OCI-LY3 (cell line): ENCODE data around the gene MAN2A1.

ENCODE experiments used
- H2AFZ ChIP-seq: fragments of 200-600, 300-600 bp; shearing (Covaris generic); 2 replicates; pipeline ENCODE4 v1.6.0; 2014; ENCODE audit warnings: antibody characterized with exemption, low read depth, low read length
- H3K27ac ChIP-seq: fragments of 200-600, 300-600 bp; sonication (generic); 2 replicates; pipeline ENCODE4 v1.5.1; 2014; ENCODE audit warnings: mild to moderate bottlenecking, low read length, moderate library complexity, mixed read lengths
- H3K27me3 ChIP-seq: fragments of 200-600, 300-600 bp; sonication (generic); 2 replicates; pipeline ENCODE4 v1.6.1; 2014; ENCODE audit warnings: low read depth, low read length, mixed read lengths
- H3K36me3 ChIP-seq: fragments of 200-600, 300-600 bp; sonication (generic); replicated peaks from 2 replicates; pipeline ENCODE3; 2014; ENCODE audit warnings: low read depth, low read length, mixed read lengths
- H3K4me1 ChIP-seq: fragments of 300-600, 200-600 bp; sonication (generic); 2 replicates; pipeline ENCODE4 v1.6.1; 2014; ENCODE audit warnings: low read length, mixed read lengths
- H3K4me2 ChIP-seq: fragments of 200-600, 300-600 bp; sonication (generic); 2 replicates; pipeline ENCODE4 v1.6.1; 2014; ENCODE audit warnings: low read length, mixed read lengths
- H3K4me3 ChIP-seq: fragments of 300-600, 200-600 bp; sonication (generic); 2 replicates; pipeline ENCODE4 v1.5.1; 2014; ENCODE audit warnings: antibody characterized with exemption, mild to moderate bottlenecking, low read length, moderate library complexity
- H3K79me2 ChIP-seq: fragments of 300-600, 200-600 bp; shearing (Covaris generic); 2 replicates; pipeline ENCODE4 v1.6.1; 2014; ENCODE audit warnings: mild to moderate bottlenecking, low read length, mixed read lengths
- H3K9ac ChIP-seq: fragments of 300-600, 200-600 bp; shearing (Covaris generic); 2 replicates; pipeline ENCODE4 v1.6.0; 2014; ENCODE audit warnings: mild to moderate bottlenecking, low read length, moderate library complexity
- H3K9me3 ChIP-seq: fragments of 200-600, 300-600 bp; shearing (Covaris generic); 2 replicates; pipeline ENCODE4 v1.6.1; 2014; ENCODE audit warnings: low read length, mixed read lengths; ENCODE audit not compliant: insufficient read depth
- H4K20me1 ChIP-seq: fragments of 200-600, 300-600 bp; sonication (generic); 2 replicates; pipeline ENCODE4 v1.6.1; 2016; ENCODE audit warnings: low read length, mixed read lengths; ENCODE audit not compliant: insufficient read depth
- CTCF ChIP-seq: fragments of 200-600, 300-600 bp; sonication (generic); IDR thresholded peaks from 2 replicates; pipeline ENCODE4 v1.5.1; 2014; ENCODE audit warnings: antibody characterized with exemption, low read length, low read depth
- EZH2phosphoT487 ChIP-seq: fragments of 200-600 bp; shearing (Covaris generic); IDR thresholded peaks from 2 replicates; pipeline ENCODE4 v1.6.1; 2018; ENCODE audit warnings: antibody characterized with exemption, mixed run types, low read depth

MAN2A1 gene

GRCh38 chr5:109714592-109714991, 24.9 kb downstream of the MAN2A1 start:
- Histone ChIP-seq H4K20me1 (peaks cover 20% of the 10 kb centered on the region), H3K4me3 (no peak overlapping the region)

GRCh38 chr5:109718216-109718615, 28.5 kb downstream of the MAN2A1 start:
- H3K4me2 ChIP-seq = no peak overlapping the region
- no peak overlapping the region for H3K4me3 ChIP-seq
- no peaks in the 10 kb centered on the region for H3K4me1 ChIP-seq
- no peak overlapping the region for H2AFZ ChIP-seq
- no peaks in the 10 kb centered on the region; the same call in 1 of the 2 replicates for H4K20me1 ChIP-seq
- H3K36me3 ChIP-seq = peaks cover 3% of the 10 kb centered on the region
- peaks cover 14% of the 10 kb centered on the region for H3K79me2 ChIP-seq
- H3K9me3 ChIP-seq = no peaks in the 10 kb centered on the region
- no peak overlapping the region for H3K27ac ChIP-seq
- no peak overlapping the region for H3K9ac ChIP-seq
- H3K27me3 ChIP-seq = no peaks in the 10 kb centered on the region
- no peak for TF ChIP-seq EZH2phosphoT487
- TF ChIP-seq CTCF = no peak

More at GRCh38 chr5:109714592-109714991, 24.9 kb downstream of the MAN2A1 start:
- Histone ChIP-seq H3K36me3 (peaks cover 3% of the 10 kb centered on the region), H2AFZ (no peak overlapping the region), H3K4me1 (peaks cover 7% of the 10 kb centered on the region), H3K9me3 (no peaks in the 10 kb centered on the region), H3K27ac (no peak overlapping the region), H3K27me3 (no peaks in the 10 kb centered on the region), H3K9ac (no peak overlapping the region), H3K4me2 (no peak overlapping the region), H3K79me2 (peaks cover 51% of the 10 kb centered on the region)
- TF ChIP-seq EZH2phosphoT487 (no peak), CTCF (no peak)

- Histone ChIP-seq H3K4me3 (no peak overlapping the region), H3K27ac (no peak overlapping the region), H4K20me1 (no peaks in the 10 kb centered on the region; the same call in 1 of the 2 replicates), H3K9ac (no peak overlapping the region), H3K36me3 (peaks cover 3% of the 10 kb centered on the region), H3K4me2 (no peak overlapping the region), H3K27me3 (no peaks in the 10 kb centered on the region), H2AFZ (no peak overlapping the region), H3K79me2 (peaks cover 10% of the 10 kb centered on the region), H3K9me3 (no peaks in the 10 kb centered on the region), H3K4me1 (no peaks in the 10 kb centered on the region)
- TF ChIP-seq CTCF = no peak
- TF ChIP-seq EZH2phosphoT487 = no peak
Observed at GRCh38 chr5:109718632-109719031, 28.9 kb downstream of the MAN2A1 start.

GRCh38 chr5:109719978-109720377, 30.3 kb downstream of the MAN2A1 start:
- peaks cover under 1% of the 10 kb centered on the region; the same call in 1 of the 2 replicates for H3K79me2 ChIP-seq
- H3K4me1 ChIP-seq = no peaks in the 10 kb centered on the region
- no peaks in the 10 kb centered on the region; the same call in 1 of the 2 replicates for H4K20me1 ChIP-seq
- no peak overlapping the region for H2AFZ ChIP-seq
- H3K27me3 ChIP-seq = no peaks in the 10 kb centered on the region
- H3K9me3 ChIP-seq = no peaks in the 10 kb centered on the region
- H3K4me2 ChIP-seq = no peak overlapping the region
- H3K27ac ChIP-seq = no peak overlapping the region
- no peak for TF ChIP-seq EZH2phosphoT487
- TF ChIP-seq CTCF = no peak
- H3K4me3 ChIP-seq = no peak overlapping the region
- no peak overlapping the region for H3K9ac ChIP-seq
- no peaks in the 10 kb centered on the region for H3K36me3 ChIP-seq
